ENCODE data around the gene RHOT2.

GRCh38 chr16:711548-712320 is 43.8 kb downstream of the RHOT2 start:
- no peak for TF ChIP-seq POLR2A (IDR thresholded peaks at IDR 0.05)
- TF ChIP-seq CTCF (IDR thresholded peaks at IDR 0.05) = peak in 3 of 4 experiments; percentile 90 to 98 (median 93)
